HG03135 (cell line): ENCODE measurements around the gene GNB3.
"Not testable (repeated sequence)": the region's sequence is repeated elsewhere in the genome, so short reads cannot be mapped to it uniquely, and the experiment has no call there.

Experiments
- ATAC-seq: cut with Tn5 transposase; IDR thresholded peaks from one replicate; pipeline ENCODE4 v1.9.1; 2021; ENCODE audit warnings: mild to moderate bottlenecking, moderate library complexity; ENCODE audit not compliant: unreplicated experiment

GNB3 gene

GRCh38 chr12:6874015-6874368 is 33.3 kb downstream of the GNB3 start:
- not testable (repeated sequence) for ATAC-seq

- ATAC-seq, result not testable (repeated sequence)
Observed at GRCh38 chr12:6879824-6880223, 39.1 kb downstream of the GNB3 start.

- no peak for ATAC-seq
Observed at GRCh38 chr12:6883252-6883651, 42.5 kb downstream of the GNB3 start.

- ATAC-seq, result no peak
Observed at GRCh38 chr12:6883683-6884082, 43.0 kb downstream of the GNB3 start.

- no peak for ATAC-seq
Observed at GRCh38 chr12:6884539-6884938, 43.8 kb downstream of the GNB3 start.

- not testable (repeated sequence) for ATAC-seq
Observed at GRCh38 chr12:6886206-6886999, 45.7 kb downstream of the GNB3 start.

GRCh38 chr12:6887460-6887859 is 46.7 kb downstream of the GNB3 start:
- no peak for ATAC-seq

GRCh38 chr12:6888360-6888759 is 47.6 kb downstream of the GNB3 start:
- ATAC-seq, result no peak

GRCh38 chr12:6888794-6889193 is 48.1 kb downstream of the GNB3 start:
- ATAC-seq, result not testable (repeated sequence)

GRCh38 chr12:6889775-6890573 is 49.2 kb downstream of the GNB3 start:
- not testable (repeated sequence) for ATAC-seq

- peak; percentile 92 for ATAC-seq
Observed at GRCh38 chr12:6890789-6891645, 50.3 kb downstream of the GNB3 start.

- no peak for ATAC-seq
Observed at GRCh38 chr12:6891646-6892001, 50.9 kb downstream of the GNB3 start.

GRCh38 chr12:6892683-6893082 is 52.0 kb downstream of the GNB3 start:
- not testable (repeated sequence) for ATAC-seq

GRCh38 chr12:6894321-6894720 is 53.6 kb downstream of the GNB3 start:
- ATAC-seq, result no peak
